ENCODE results near the gene GSG1L. TPM values are rescaled to one million over a fixed set of nuclear protein-coding genes. Genes with fewer than 3 reads are reported as not detected.

Gene GSG1L
- total RNA-seq, 1 donor from 2014 or later: not detected

GRCh38 chr16:28009586-28010373, 53.7 kb downstream of the GSG1L start:
- H3K9me3 Mint-ChIP-seq: no peaks in the 10 kb centered on the region
- H3K4me3 Mint-ChIP-seq: no peak overlapping the region
- peaks cover 6% of the 10 kb centered on the region for H3K27me3 Mint-ChIP-seq
- intact Hi-C loops (cut with micrococcal nuclease): no loop called here
- no peaks in the 10 kb centered on the region for H3K36me3 Mint-ChIP-seq (ENCODE audit: low read depth)
- DNase-seq: no peak
- no peaks in the 10 kb centered on the region for H3K4me1 Mint-ChIP-seq
- H3K27ac Mint-ChIP-seq: no peak overlapping the region

GRCh38 chr16:28003923-28004322, 59.6 kb downstream of the GSG1L start:
- Mint-ChIP-seq H3K4me3 (no peak overlapping the region), H3K36me3 (ENCODE audit: low read depth) (no peaks in the 10 kb centered on the region), H3K27me3 (peaks cover 1% of the 10 kb centered on the region), H3K9me3 (no peaks in the 10 kb centered on the region), H3K27ac (no peak overlapping the region), H3K4me1 (no peaks in the 10 kb centered on the region)
- no peak for DNase-seq
- intact Hi-C loops (cut with micrococcal nuclease): no loop called here

GRCh38 chr16:28003021-28003865, 60.3 kb downstream of the GSG1L start:
- no peak for DNase-seq
- no peaks in the 10 kb centered on the region for H3K36me3 Mint-ChIP-seq (ENCODE audit: low read depth)
- intact Hi-C loops (cut with micrococcal nuclease): no loop called here
- H3K4me1 Mint-ChIP-seq: no peaks in the 10 kb centered on the region
- H3K9me3 Mint-ChIP-seq: no peaks in the 10 kb centered on the region
- no peak overlapping the region for H3K4me3 Mint-ChIP-seq
- H3K27me3 Mint-ChIP-seq: peaks cover 3% of the 10 kb centered on the region
- H3K27ac Mint-ChIP-seq: no peak overlapping the region

- no peak overlapping the region for H3K4me3 Mint-ChIP-seq
- intact Hi-C loops (cut with micrococcal nuclease): no loop called here
- peaks cover 3% of the 10 kb centered on the region for H3K27me3 Mint-ChIP-seq
- H3K27ac Mint-ChIP-seq: no peak overlapping the region
- no peaks in the 10 kb centered on the region for H3K4me1 Mint-ChIP-seq
- no peak for DNase-seq
- no peaks in the 10 kb centered on the region for H3K36me3 Mint-ChIP-seq (ENCODE audit: low read depth)
- H3K9me3 Mint-ChIP-seq: no peaks in the 10 kb centered on the region
Measured at GRCh38 chr16:28001642-28002041, 61.9 kb downstream of the GSG1L start.

GRCh38 chr16:28001184-28001583, 62.3 kb downstream of the GSG1L start:
- DNase-seq: no peak
- no peaks in the 10 kb centered on the region for H3K9me3 Mint-ChIP-seq
- no peaks in the 10 kb centered on the region for H3K36me3 Mint-ChIP-seq (ENCODE audit: low read depth)
- peaks cover 3% of the 10 kb centered on the region for H3K27me3 Mint-ChIP-seq
- no peak overlapping the region for H3K4me3 Mint-ChIP-seq
- H3K27ac Mint-ChIP-seq: no peak overlapping the region
- peaks cover under 1% of the 10 kb centered on the region for H3K4me1 Mint-ChIP-seq
- intact Hi-C loops (cut with micrococcal nuclease): no loop called here

GRCh38 chr16:28000314-28001169, 63.0 kb downstream of the GSG1L start:
- H3K9me3 Mint-ChIP-seq: no peaks in the 10 kb centered on the region
- H3K36me3 Mint-ChIP-seq (ENCODE audit: low read depth): no peaks in the 10 kb centered on the region
- H3K4me1 Mint-ChIP-seq: peaks cover 6% of the 10 kb centered on the region
- intact Hi-C loops (cut with micrococcal nuclease): no loop called here
- H3K4me3 Mint-ChIP-seq: no peak overlapping the region
- peaks cover 3% of the 10 kb centered on the region for H3K27me3 Mint-ChIP-seq
- no peak for DNase-seq
- H3K27ac Mint-ChIP-seq: no peak overlapping the region

GRCh38 chr16:27999687-28000086, 63.8 kb downstream of the GSG1L start:
- Mint-ChIP-seq H3K36me3 (ENCODE audit: low read depth) (no peaks in the 10 kb centered on the region), H3K4me1 (peaks cover 14% of the 10 kb centered on the region), H3K27me3 (peaks cover 3% of the 10 kb centered on the region), H3K9me3 (no peaks in the 10 kb centered on the region), H3K4me3 (no peak overlapping the region), H3K27ac (no peak overlapping the region)
- intact Hi-C loops (cut with micrococcal nuclease): no loop called here
- DNase-seq: no peak

- H3K27ac Mint-ChIP-seq: no peak overlapping the region
- H3K27me3 Mint-ChIP-seq: peaks cover 2% of the 10 kb centered on the region
- peaks cover 5% of the 10 kb centered on the region for H3K9me3 Mint-ChIP-seq
- H3K4me1 Mint-ChIP-seq: peaks cover 17% of the 10 kb centered on the region
- intact Hi-C loops (cut with micrococcal nuclease): no loop called here
- H3K36me3 Mint-ChIP-seq (ENCODE audit: low read depth): peaks cover 2% of the 10 kb centered on the region
- peak; percentile 57 for DNase-seq
- H3K4me3 Mint-ChIP-seq: peak overlapping the region; percentile 22
Measured at GRCh38 chr16:27995378-27995777, 68.1 kb downstream of the GSG1L start.

- intact Hi-C loops (cut with micrococcal nuclease): no loop called here
- Mint-ChIP-seq H3K4me3 (no peak overlapping the region), H3K9me3 (peaks cover 5% of the 10 kb centered on the region), H3K36me3 (ENCODE audit: low read depth) (peaks cover 2% of the 10 kb centered on the region), H3K4me1 (peaks cover 17% of the 10 kb centered on the region), H3K27ac (no peak overlapping the region), H3K27me3 (peaks cover 2% of the 10 kb centered on the region)
- no peak for DNase-seq
Measured at GRCh38 chr16:27994686-27995085, 68.8 kb downstream of the GSG1L start.

- Mint-ChIP-seq H3K36me3 (ENCODE audit: low read depth) (peaks cover 2% of the 10 kb centered on the region), H3K4me1 (peaks cover 17% of the 10 kb centered on the region), H3K4me3 (no peak overlapping the region), H3K9me3 (peaks cover 5% of the 10 kb centered on the region), H3K27ac (no peak overlapping the region), H3K27me3 (no peaks in the 10 kb centered on the region)
- DNase-seq: no peak
- intact Hi-C loops (cut with micrococcal nuclease): no loop called here
Measured at GRCh38 chr16:27993587-27993986, 69.9 kb downstream of the GSG1L start.

- Mint-ChIP-seq H3K27me3 (no peaks in the 10 kb centered on the region), H3K4me3 (no peak overlapping the region), H3K36me3 (ENCODE audit: low read depth) (peaks cover 2% of the 10 kb centered on the region), H3K4me1 (peaks cover 17% of the 10 kb centered on the region), H3K9me3 (peaks cover 5% of the 10 kb centered on the region), H3K27ac (no peak overlapping the region)
- intact Hi-C loops (cut with micrococcal nuclease): no loop called here
- DNase-seq: no peak
Measured at GRCh38 chr16:27991876-27992275, 71.6 kb downstream of the GSG1L start.

GRCh38 chr16:27985981-27986380, 77.5 kb downstream of the GSG1L start:
- H3K27ac Mint-ChIP-seq: no peak overlapping the region
- H3K9me3 Mint-ChIP-seq: peaks cover 4% of the 10 kb centered on the region
- intact Hi-C loops (cut with micrococcal nuclease): no loop called here
- no peaks in the 10 kb centered on the region for H3K36me3 Mint-ChIP-seq (ENCODE audit: low read depth)
- DNase-seq: no peak
- H3K27me3 Mint-ChIP-seq: no peaks in the 10 kb centered on the region
- no peak overlapping the region for H3K4me3 Mint-ChIP-seq
- H3K4me1 Mint-ChIP-seq: no peaks in the 10 kb centered on the region

GRCh38 chr16:27984121-27984520, 79.4 kb downstream of the GSG1L start:
- Mint-ChIP-seq H3K27me3 (no peaks in the 10 kb centered on the region), H3K4me1 (no peaks in the 10 kb centered on the region), H3K4me3 (no peak overlapping the region), H3K27ac (no peak overlapping the region), H3K36me3 (ENCODE audit: low read depth) (no peaks in the 10 kb centered on the region), H3K9me3 (peaks cover 4% of the 10 kb centered on the region)
- intact Hi-C loops (cut with micrococcal nuclease): no loop called here
- DNase-seq: no peak
